Activated effector memory CD4-positive, alpha-beta T cell treated with Interleukin-2 at 50 U/mL for 16 hours (primary cell): Measurements from ENCODE around the gene TACO1.

ENCODE experiments used
- DNase-seq: peaks from one replicate; pipeline ENCODE4 v3.0.0-alpha.2; 2020

Gene TACO1

DNA sequence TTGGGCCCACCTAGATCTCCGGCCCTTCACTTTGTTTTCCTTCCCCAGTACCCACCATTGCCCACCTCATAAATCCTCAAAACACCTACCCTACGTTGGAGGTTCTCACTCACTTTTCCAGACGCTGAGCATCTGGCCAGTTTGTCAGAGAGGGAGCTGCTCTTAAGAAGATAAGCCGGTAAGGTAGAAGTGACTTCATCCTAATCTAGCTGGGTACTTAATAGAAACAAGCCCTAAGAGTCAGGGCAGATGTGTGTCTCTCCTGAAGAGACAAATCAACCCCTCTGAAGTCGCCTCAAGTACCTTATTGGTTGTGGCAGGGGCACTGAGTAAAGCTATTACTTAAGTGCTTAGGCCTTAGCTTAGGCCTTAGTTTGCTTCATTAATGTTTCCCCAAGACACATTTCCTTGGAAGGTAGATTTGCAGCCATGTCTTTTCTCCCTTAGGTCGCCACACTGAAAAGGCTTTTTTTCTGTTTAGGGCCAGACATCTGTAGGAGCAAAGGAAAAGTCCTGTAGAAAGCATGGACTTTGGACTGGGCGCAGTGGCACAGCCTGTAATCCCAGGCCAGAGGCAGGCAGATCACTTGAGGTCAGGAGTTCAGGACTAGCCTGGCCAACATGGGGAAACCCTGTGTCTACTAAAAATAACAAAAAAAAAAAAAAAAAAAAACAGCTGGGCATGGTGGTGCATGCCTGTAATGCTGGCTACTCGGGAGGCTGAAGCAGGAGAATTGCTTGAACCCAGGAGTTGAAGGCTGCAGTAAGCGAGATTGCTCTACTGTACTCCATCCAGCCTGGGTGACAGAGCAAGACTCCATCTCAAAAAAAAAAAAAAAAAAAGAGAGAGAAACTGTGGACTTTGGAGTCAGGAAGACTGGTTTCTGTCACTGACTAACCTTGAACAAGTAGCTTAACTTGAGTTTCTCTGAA lies 1.0 kb downstream of the TACO1 start:
- DNase-seq: no peak

DNA sequence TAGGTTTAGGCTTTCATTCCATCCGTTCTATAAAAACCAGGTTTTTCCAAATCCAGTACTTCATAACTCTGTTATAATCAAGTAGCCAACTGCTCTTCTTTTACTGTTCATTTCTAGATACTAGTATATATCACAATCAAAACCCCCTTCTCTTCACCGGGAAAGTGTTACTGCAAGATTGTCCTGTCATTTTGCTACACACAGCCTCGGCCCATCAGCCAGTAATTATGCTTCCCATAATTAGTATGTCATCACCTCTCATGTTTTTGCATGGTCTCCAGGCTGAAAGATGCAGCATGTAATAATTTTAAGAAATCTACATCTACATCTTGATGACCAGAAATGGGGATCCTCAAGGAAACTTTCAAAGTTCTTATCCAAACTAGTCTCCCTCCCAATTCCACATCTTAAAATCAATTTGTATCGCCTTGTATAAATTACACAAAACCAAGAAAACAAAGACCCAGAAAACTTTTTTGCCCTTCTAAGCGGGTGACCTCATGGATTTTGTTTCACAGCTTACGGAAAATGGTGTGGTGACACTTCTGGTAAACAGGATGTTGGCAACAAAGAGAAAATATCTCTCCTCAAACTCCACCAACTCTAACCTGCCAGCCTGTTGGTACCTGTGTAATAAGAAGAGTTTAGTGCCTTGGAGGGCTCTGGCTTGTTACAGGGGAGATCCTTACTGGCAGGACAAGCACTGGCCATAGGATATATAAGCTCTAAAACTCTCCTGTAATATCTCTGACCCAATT lies 9.3 kb downstream of the TACO1 start:
- DNase-seq: no peak

- DNase-seq: no peak
Measured at GRCh38 chr17:63610854-63611253, 10.2 kb downstream of the TACO1 start.

GRCh38 chr17:63611354-63611753 lies 10.7 kb downstream of the TACO1 start:
- no peak for DNase-seq

GRCh38 chr17:63613663-63614062 lies 13.0 kb downstream of the TACO1 start:
- no peak for DNase-seq

- no peak for DNase-seq
Measured at GRCh38 chr17:63621229-63621683, 20.6 kb downstream of the TACO1 start.

GRCh38 chr17:63621684-63622573 lies 21.2 kb downstream of the TACO1 start, which contains the start of gene MAP3K3:
TSS of gene MAP3K3 (plus strand) at chr17:63622417. CDS start at chr17:63622760, 343 bp downstream.
- DNase-seq: peak; percentile 96

- DNase-seq: peak; percentile 53
Measured at GRCh38 chr17:63622574-63623390, 22.1 kb downstream of the TACO1 start.

DNA sequence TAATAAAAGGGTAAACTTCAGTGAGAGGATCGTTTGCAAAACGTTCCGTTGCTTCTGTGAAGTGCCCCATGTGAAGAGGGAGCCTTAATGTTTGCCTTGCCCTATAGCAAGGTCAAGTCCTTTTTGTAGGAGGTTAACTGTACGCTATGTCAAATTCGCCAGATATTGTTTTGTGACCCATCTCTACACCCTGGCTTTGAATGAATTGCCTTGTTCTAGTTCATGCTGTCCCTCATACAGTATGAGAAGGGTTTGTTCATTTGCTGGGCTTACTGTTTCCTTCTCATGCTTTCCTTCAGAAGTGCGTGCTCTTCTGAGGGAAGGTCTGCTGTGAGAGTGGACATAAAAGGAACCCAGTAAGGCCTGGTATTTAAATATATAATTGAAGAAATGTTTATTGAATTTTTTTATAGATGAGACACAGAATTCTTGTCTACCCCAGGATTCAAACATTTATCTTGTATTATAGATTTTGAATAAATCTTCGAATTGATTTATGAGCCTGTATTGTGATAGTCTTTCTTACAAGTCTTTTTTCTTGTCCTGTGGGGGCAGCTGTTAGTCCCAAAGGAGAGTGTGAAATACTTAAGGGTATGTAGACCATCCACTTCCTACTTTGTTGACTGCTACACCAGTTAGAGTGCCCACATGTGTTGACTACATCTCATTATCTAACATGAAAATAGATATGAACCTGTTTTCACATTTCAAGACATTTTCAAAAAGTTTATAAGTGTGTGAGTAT lies 23.3 kb downstream of the TACO1 start:
- DNase-seq: no peak

DNA sequence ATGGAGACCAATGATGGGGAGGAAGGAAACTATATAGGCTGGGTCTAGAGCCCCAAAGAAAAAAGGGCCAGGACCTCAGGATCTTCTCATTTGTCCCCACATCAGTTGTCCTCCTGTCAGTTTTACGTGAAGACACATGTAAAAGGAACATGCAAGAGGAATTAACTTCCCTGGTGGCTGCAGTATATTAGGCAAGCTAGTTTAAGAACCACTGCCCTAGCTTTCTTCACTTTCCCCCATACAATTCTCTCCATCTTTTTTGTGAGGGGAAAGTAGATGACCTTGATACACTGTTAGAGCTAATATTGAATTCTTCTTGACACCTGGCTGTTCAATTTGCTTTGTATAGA lies 23.8 kb downstream of the TACO1 start:
- no peak for DNase-seq

DNA sequence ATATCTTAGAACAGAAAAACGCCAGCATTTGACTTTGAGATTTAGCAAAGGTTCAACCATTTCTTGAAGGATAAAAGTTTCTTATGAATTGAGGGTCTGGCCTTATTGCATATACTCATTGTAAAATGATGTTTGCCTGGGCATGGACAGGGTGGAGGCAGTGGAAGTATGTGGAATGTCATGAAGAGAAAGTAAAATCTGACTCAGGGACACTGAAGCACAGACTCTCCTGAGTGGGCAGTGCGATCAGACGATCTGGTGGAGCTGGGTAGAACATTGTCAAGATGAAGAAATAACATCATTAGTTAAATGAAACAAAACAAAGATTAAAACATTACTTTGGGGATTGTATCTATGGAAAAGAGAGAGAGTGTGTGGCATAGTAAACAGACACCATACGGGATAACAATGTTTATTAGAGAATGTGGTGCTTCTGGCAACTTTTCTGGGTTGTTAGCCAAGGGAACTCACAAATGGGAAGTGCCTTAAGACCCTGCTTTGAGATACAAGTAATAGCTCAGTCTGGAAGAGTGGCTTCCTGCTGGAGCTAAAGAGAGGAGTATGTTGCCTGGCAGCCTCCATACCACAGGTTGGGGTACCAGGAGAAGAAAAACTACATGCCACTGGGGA lies 26.0 kb downstream of the TACO1 start:
- no peak for DNase-seq

- DNase-seq: no peak
Measured at GRCh38 chr17:63629627-63630026, 28.9 kb downstream of the TACO1 start.

DNA sequence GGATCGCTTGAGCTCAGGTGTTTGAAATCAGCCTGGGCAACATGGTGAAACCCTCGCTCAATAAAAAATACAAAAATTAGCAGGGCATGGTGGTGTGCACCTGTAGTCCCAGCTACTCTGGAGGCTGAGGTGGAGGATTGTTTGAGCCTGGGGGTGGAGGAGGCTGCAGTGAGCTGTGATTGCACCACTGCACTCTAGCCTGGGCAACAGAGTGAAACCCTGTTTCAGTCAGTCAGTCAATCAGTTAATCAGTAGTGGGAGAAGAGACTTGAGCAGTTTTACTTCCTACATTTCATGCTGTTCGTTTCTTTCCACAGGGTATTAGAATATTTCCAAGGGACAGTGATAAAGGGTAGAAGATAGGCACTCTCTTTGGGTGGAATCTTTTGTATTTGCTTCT lies 30.4 kb downstream of the TACO1 start:
- no peak for DNase-seq

GRCh38 chr17:63631626-63632025 lies 30.9 kb downstream of the TACO1 start:
- no peak for DNase-seq

- DNase-seq: no peak
Measured at GRCh38 chr17:63633742-63634141, 33.0 kb downstream of the TACO1 start.

DNA sequence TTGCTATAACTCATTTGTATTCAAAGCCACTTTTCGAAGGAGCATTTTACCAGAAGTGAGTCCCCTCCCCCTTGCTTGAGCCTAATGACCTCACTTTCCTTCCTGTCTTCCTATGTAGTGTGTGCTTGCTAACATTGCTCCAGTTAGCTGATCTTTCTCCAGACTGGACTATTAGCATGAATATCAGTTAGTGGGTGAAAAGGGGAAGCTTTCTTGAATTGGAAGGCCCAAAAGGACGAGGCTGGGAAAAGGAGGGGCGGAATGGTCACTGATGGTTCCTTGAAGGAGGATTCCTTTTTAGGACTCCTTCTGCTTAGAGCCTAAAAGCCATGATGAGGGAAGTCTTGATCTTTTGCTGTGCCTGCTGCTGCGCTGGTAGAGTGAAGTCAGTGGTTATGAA lies 33.5 kb downstream of the TACO1 start:
- DNase-seq: no peak

DNA sequence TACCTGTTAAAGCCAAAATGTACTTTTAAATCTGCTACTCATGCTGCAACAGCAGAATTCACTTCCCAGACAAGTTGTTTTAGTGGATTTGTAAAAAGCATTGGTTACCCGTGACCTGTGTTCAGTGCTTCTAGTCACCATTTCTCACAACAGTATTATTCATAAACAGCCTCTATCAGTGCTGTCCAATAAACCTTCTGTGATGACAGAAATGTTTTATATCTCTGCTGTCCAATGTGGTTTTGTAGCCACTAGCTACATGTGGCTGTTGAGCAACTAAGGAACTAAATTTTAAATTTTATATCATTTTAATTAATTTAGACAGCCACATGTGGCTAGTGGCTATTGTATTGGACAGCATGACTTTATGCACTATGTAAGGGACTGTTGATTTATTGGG lies 34.1 kb downstream of the TACO1 start:
- no peak for DNase-seq

- no peak for DNase-seq
Measured at GRCh38 chr17:63635290-63635689, 34.6 kb downstream of the TACO1 start.

GRCh38 chr17:63635787-63636186 lies 35.1 kb downstream of the TACO1 start:
- no peak for DNase-seq

DNA sequence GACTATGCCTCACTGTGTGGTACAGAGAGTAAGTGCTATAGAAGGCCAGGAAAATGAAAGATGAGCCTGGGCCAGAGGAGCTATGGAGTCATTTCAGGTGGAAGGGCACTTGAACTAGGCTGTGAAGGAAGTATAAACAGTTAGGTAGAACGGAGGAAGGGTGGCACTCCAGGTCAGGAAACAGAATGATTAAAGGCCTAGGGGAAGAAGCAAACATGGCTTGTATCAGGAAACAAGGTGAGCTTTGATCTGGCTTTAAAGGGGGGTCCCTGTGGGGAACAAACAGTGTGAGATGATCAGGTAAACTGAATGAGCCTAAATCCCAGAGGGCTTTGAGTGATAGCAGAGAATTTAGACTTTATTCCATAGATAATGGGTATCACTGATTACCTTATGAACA lies 38.4 kb downstream of the TACO1 start:
- DNase-seq: no peak

DNA sequence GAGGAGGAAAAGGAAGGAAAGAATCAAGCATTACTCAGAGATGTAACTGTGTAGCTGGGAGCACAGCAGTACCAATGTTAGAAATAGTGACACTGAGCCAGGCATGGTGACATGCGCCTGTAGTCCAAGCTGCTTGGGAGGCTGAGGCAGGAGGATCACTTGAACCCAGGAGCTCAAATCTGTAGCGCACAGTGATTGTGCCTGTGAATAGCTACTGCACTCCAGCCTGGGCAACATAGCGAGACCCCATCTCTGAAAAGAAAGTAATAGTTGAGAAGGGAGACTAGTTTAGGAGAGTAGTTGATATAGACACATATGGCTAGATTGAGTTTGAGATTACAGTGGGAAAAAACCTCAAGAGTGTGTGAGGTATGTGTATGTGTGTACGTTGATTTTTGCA lies 39.3 kb downstream of the TACO1 start:
- no peak for DNase-seq
